Right ventricle myocardium superior (tissue), 1 donor: ENCODE results near the gene KRTAP4-16. TPM values are rescaled to one million over a fixed set of nuclear protein-coding genes. Genes with fewer than 3 reads are reported as not detected.
"Not testable (repeated sequence)": the region's sequence is repeated elsewhere in the genome, so short reads cannot be mapped to it uniquely, and the experiment has no call there.

Experiments used
- ATAC-seq: fragments of 200-7000 bp; cut with Tn5 transposase; one replicate; pipeline ENCODE4 v1.9.1; 2020; ENCODE audit warnings: mild to moderate bottlenecking; ENCODE audit not compliant: poor library complexity
- DNase-seq: peaks from one replicate; pipeline ENCODE4 v3.0.0-alpha.2; 2020
- intact Hi-C: fragments of 100-400 bp; cut with DNase I; formaldehyde crosslinking; loops from one replicate; pipeline ENCODE4 v1.11.2; 2022
- total RNA-seq: library from RNA; stranded (reverse); fragmentation: NEBNext Ultra II Directional; extraction: Animal tissue kit (Norgen Biotek cat#: 25700); gene quantifications from one replicate; pipeline ENCODE4 v1.2.1, GENCODE V29; 2021
- donor health status: DM: no; HTN: yes; CAD: no; lungs with severe emphysema.

Gene KRTAP4-16
- total RNA-seq, 1 donor from 2014 or later, result not detected

GRCh38 chr17:41057547-41057946, 44.5 kb downstream of the KRTAP4-16 start:
- ATAC-seq (no peak), DNase-seq (no peak)
- intact Hi-C loops, result no loop called here

- intact Hi-C loops, DNase-seq, ATAC-seq: not testable (repeated sequence)
These were observed 46.9 kb downstream of the KRTAP4-16 start, which contains the start of gene KRTAP2-2 for GRCh38 chr17:41055130-41055529. Gene KRTAP2-2 (minus strand): TSS chr17:41055230. CDS start chr17:41055211, 19 bp downstream.

GRCh38 chr17:41054556-41054955, 47.5 kb downstream of the KRTAP4-16 start:
- DNase-seq, intact Hi-C loops, ATAC-seq: not testable (repeated sequence)

GRCh38 chr17:41054025-41054424, 48.0 kb downstream of the KRTAP4-16 start:
- intact Hi-C loops, result no loop called here
- ATAC-seq (no peak), DNase-seq (no peak)

GRCh38 chr17:41052566-41052965, 49.4 kb downstream of the KRTAP4-16 start:
- ATAC-seq, result no peak
- no peak for DNase-seq
- intact Hi-C loops, result no loop called here

Other genes starting within 250 kb of the KRTAP4-16 start
- gene KRT12, start 235.0 kb downstream of the KRTAP4-16 start, total RNA-seq, result not detected
- gene KRT20, start 217.0 kb downstream of the KRTAP4-16 start, total RNA-seq, result not detected
- gene KRT23, start 164.6 kb downstream of the KRTAP4-16 start, total RNA-seq, result not detected
- not detected for gene KRT39, start 135.3 kb downstream of the KRTAP4-16 start, total RNA-seq
- not detected for gene KRT40, start 117.9 kb downstream of the KRTAP4-16 start, total RNA-seq
- gene KRTAP3-3, start 108.0 kb downstream of the KRTAP4-16 start, total RNA-seq, result not detected
- gene KRTAP3-2, start 102.3 kb downstream of the KRTAP4-16 start, total RNA-seq, result not detected
- gene KRTAP3-1, start 93.1 kb downstream of the KRTAP4-16 start, total RNA-seq, result not detected
- gene KRTAP1-5, start 75.0 kb downstream of the KRTAP4-16 start, total RNA-seq, result not detected
- gene KRTAP1-4, start 72.0 kb downstream of the KRTAP4-16 start, total RNA-seq, result not detected
- gene KRTAP1-3, start 67.3 kb downstream of the KRTAP4-16 start, total RNA-seq, result not detected
- gene KRTAP1-1, start 60.8 kb downstream of the KRTAP4-16 start, total RNA-seq, result not detected
- gene KRTAP2-1, start 54.9 kb downstream of the KRTAP4-16 start, total RNA-seq, result not detected
- gene KRTAP2-2, start 47.0 kb downstream of the KRTAP4-16 start, total RNA-seq, result not detected
- not detected for gene KRTAP2-3, start 42.1 kb downstream of the KRTAP4-16 start, total RNA-seq
- gene KRTAP2-4, start 36.3 kb downstream of the KRTAP4-16 start, total RNA-seq, result not detected
- gene KRTAP4-7, start 18.1 kb downstream of the KRTAP4-16 start, total RNA-seq, result not detected
- gene KRTAP4-8, start 4.1 kb downstream of the KRTAP4-16 start, total RNA-seq, result not detected
- not detected for gene KRTAP4-9, start 3.2 kb upstream of the KRTAP4-16 start, total RNA-seq
- gene KRTAP4-11, start 16.2 kb upstream of the KRTAP4-16 start, total RNA-seq, result not detected
- not detected for gene KRTAP4-12, start 22.0 kb upstream of the KRTAP4-16 start, total RNA-seq
- not detected for gene KRTAP4-6, start 38.3 kb upstream of the KRTAP4-16 start, total RNA-seq
- not detected for gene KRTAP4-5, start 47.6 kb upstream of the KRTAP4-16 start, total RNA-seq
- gene KRTAP4-4, start 58.5 kb upstream of the KRTAP4-16 start, total RNA-seq, result not detected
- not detected for gene KRTAP4-3, start 66.0 kb upstream of the KRTAP4-16 start, total RNA-seq
- gene KRTAP4-2, start 76.0 kb upstream of the KRTAP4-16 start, total RNA-seq, result not detected
- gene KRTAP4-1, start 82.7 kb upstream of the KRTAP4-16 start, total RNA-seq, result not detected
- not detected for gene KRTAP9-1, start 87.7 kb upstream of the KRTAP4-16 start, total RNA-seq
- not detected for gene KRTAP9-2, start 124.4 kb upstream of the KRTAP4-16 start, total RNA-seq
- not detected for gene KRTAP9-3, start 130.2 kb upstream of the KRTAP4-16 start, total RNA-seq
- gene KRTAP9-8, start 135.8 kb upstream of the KRTAP4-16 start, total RNA-seq, result not detected
- gene KRTAP9-4, start 147.5 kb upstream of the KRTAP4-16 start, total RNA-seq, result not detected
- gene KRTAP9-9, start 153.2 kb upstream of the KRTAP4-16 start, total RNA-seq, result not detected
- gene KRTAP9-6, start 163.2 kb upstream of the KRTAP4-16 start, total RNA-seq, result not detected
- not detected for gene KRTAP9-7, start 173.5 kb upstream of the KRTAP4-16 start, total RNA-seq
- not detected for gene KRTAP29-1, start 200.6 kb upstream of the KRTAP4-16 start, total RNA-seq
- gene KRTAP16-1, start 207.1 kb upstream of the KRTAP4-16 start, total RNA-seq, result not detected
- not detected for gene KRTAP17-1, start 213.5 kb upstream of the KRTAP4-16 start, total RNA-seq
- not detected for gene KRT33A, start 248.6 kb upstream of the KRTAP4-16 start, total RNA-seq